ENCODE results near the gene HIBCH.
"Not testable (repeated sequence)": the region's sequence is repeated elsewhere in the genome, so short reads cannot be mapped to it uniquely, and the experiment has no call there.

HIBCH gene

DNA sequence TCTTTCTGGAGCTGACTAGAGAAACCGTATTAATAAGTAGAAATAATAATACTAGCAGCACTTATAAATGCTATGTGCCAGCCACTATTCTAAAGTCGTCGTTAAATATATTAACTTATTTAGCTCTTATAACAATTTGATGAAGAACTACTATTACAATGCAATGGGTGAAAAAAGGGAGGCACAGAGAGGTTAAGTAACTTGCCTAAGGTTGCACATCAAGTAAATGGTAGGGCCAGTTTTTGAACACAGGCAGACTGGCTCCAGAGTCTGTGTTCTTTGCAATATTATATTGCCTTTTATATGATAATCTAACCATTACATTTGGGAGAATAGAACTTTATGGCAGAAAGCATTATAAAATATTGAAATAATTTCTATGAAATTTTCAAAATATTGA, 41.3 kb upstream of the HIBCH start:
- no peak overlapping the region for H3K4me2 ChIP-seq (ENCODE audit: low read length)
- H3K9me3 ChIP-seq (ENCODE audit: low read length), result no peaks in the 10 kb centered on the region
- no peak overlapping the region for H3K9ac ChIP-seq (ENCODE audit: low read length)
- H3K27me3 ChIP-seq (ENCODE audit: insufficient read depth, low read length), result no peaks in the 10 kb centered on the region
- no peak overlapping the region for H3K4me3 ChIP-seq (ENCODE audit: low read depth, low read length, poor library complexity, severe bottlenecking)
- H4K20me1 ChIP-seq (ENCODE audit: insufficient read depth, low read length), result no peaks in the 10 kb centered on the region
- no peaks in the 10 kb centered on the region for H3K79me2 ChIP-seq (ENCODE audit: insufficient read depth, low read length)
- H3K27ac ChIP-seq (ENCODE audit: low read depth, low read length, poor library complexity, severe bottlenecking), result no peak overlapping the region
- no peaks in the 10 kb centered on the region for H3K4me1 ChIP-seq (ENCODE audit: insufficient read depth, low read length, severe bottlenecking)
- no peaks in the 10 kb centered on the region for H3F3A ChIP-seq (ENCODE audit: insufficient read depth, low read length)
- H3K36me3 ChIP-seq (ENCODE audit: insufficient read depth, low read length), result no peaks in the 10 kb centered on the region
- TF ChIP-seq CTCF (IDR thresholded peaks at IDR 0.05; ENCODE audit: low read length) (no peak), EZH2 (IDR thresholded peaks at IDR 0.05; ENCODE audit: borderline replicate concordance, low read length) (no peak)
- H2AFZ ChIP-seq (ENCODE audit: low read length), result no peak overlapping the region
- no peaks in the 10 kb centered on the region for H3K9me2 ChIP-seq (ENCODE audit: low read depth, low read length)

- Histone ChIP-seq H4K20me1 (ENCODE audit: insufficient read depth, low read length) (no peaks in the 10 kb centered on the region), H3F3A (ENCODE audit: insufficient read depth, low read length) (no peaks in the 10 kb centered on the region), H3K9ac (ENCODE audit: low read length) (no peak overlapping the region), H3K79me2 (ENCODE audit: insufficient read depth, low read length) (no peaks in the 10 kb centered on the region), H3K27me3 (ENCODE audit: insufficient read depth, low read length) (no peaks in the 10 kb centered on the region), H3K27ac (ENCODE audit: low read depth, low read length, poor library complexity, severe bottlenecking) (no peak overlapping the region), H2AFZ (ENCODE audit: low read length) (no peak overlapping the region), H3K9me2 (ENCODE audit: low read depth, low read length) (no peaks in the 10 kb centered on the region), H3K9me3 (ENCODE audit: low read length) (no peaks in the 10 kb centered on the region), H3K4me1 (ENCODE audit: insufficient read depth, low read length, severe bottlenecking) (no peaks in the 10 kb centered on the region), H3K36me3 (ENCODE audit: insufficient read depth, low read length) (no peaks in the 10 kb centered on the region), H3K4me3 (ENCODE audit: low read depth, low read length, poor library complexity, severe bottlenecking) (no peak overlapping the region), H3K4me2 (ENCODE audit: low read length) (no peak overlapping the region)
- TF ChIP-seq CTCF (IDR thresholded peaks at IDR 0.05; ENCODE audit: low read length), result no peak
- no peak for TF ChIP-seq EZH2 (IDR thresholded peaks at IDR 0.05; ENCODE audit: borderline replicate concordance, low read length)
These were observed 40.9 kb upstream of the HIBCH start for GRCh38 chr2:190360561-190360960.

DNA sequence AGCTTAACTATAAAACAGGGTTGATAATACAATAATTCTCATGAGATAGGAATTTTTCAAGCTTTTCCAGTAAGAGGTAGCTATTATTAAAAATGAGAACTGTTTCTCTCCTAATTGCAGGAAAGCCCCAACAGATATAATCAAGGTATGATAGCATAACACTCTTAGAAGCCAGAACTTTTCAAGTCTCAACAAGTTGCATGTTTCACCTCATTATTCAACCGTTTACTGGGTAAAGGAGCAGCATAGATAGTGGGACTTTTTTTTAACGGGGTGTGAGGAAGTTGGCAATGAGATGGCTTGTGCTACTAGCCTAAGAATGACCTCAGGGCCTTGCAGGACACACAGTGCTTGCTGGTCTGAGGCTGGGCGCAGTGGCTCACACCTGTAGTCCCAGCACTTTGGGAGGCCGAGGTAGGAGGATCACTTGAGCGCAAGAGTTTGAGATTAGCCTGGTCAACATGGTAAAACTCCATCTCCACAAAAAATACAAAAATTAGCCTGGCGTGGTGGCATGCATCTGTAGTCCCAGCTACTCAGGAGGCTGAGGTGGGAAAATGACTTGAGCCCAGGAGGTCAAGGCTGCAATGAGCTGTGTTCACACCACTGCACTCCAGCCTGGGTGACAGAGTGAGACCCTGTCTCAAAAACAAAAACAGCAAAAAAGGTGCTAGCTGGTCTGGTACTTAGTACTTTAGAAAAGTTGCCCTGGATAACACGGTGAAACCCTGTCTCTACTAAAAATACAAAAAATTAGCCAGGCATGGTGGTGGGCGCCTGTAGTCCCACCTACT, 39.2 kb upstream of the HIBCH start:
- H3K27ac ChIP-seq (ENCODE audit: low read depth, low read length, poor library complexity, severe bottlenecking); H3K4me1 ChIP-seq (ENCODE audit: insufficient read depth, low read length, severe bottlenecking); H3K9ac ChIP-seq (ENCODE audit: low read length): not testable (repeated sequence)

DNA sequence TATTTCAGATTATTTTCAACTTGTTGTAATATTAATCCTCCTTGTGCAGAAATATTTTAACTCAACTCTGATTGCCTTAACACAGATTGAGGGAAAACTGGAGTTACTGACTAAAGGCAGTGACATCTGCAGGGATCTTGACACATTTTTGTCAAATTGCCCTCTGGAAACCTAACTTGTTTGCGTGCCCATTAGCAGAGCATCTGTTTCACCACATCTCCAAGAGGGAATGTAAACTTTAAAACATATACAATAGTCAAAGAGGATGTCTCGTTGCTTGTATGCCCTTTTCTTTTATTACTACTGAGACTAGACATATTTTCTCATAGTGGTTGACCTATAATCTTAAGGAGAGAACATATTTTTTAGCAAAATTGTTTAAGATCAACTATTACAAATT, 38.0 kb upstream of the HIBCH start:
- Histone ChIP-seq H3K27me3 (ENCODE audit: insufficient read depth, low read length) (no peaks in the 10 kb centered on the region), H3K9me2 (ENCODE audit: low read depth, low read length) (no peaks in the 10 kb centered on the region), H3K36me3 (ENCODE audit: insufficient read depth, low read length) (no peaks in the 10 kb centered on the region), H4K20me1 (ENCODE audit: insufficient read depth, low read length) (no peaks in the 10 kb centered on the region), H3K9me3 (ENCODE audit: low read length) (no peaks in the 10 kb centered on the region), H3K4me3 (ENCODE audit: low read depth, low read length, poor library complexity, severe bottlenecking) (no peak overlapping the region), H3K27ac (ENCODE audit: low read depth, low read length, poor library complexity, severe bottlenecking) (no peak overlapping the region), H3F3A (ENCODE audit: insufficient read depth, low read length) (no peaks in the 10 kb centered on the region), H3K9ac (ENCODE audit: low read length) (no peak overlapping the region), H3K4me2 (ENCODE audit: low read length) (no peak overlapping the region), H3K4me1 (ENCODE audit: insufficient read depth, low read length, severe bottlenecking) (no peaks in the 10 kb centered on the region), H3K79me2 (ENCODE audit: insufficient read depth, low read length) (no peaks in the 10 kb centered on the region), H2AFZ (ENCODE audit: low read length) (no peak overlapping the region)
- TF ChIP-seq EZH2 (IDR thresholded peaks at IDR 0.05; ENCODE audit: borderline replicate concordance, low read length), result no peak
- TF ChIP-seq CTCF (IDR thresholded peaks at IDR 0.05; ENCODE audit: low read length), result no peak

More for the DNA sequence above, 39.2 kb upstream of the HIBCH start:
- not testable (repeated sequence) for H3K79me2 ChIP-seq (ENCODE audit: insufficient read depth, low read length); H3K4me3 ChIP-seq (ENCODE audit: low read depth, low read length, poor library complexity, severe bottlenecking); H3F3A ChIP-seq (ENCODE audit: insufficient read depth, low read length); H3K9me2 ChIP-seq (ENCODE audit: low read depth, low read length); H3K27me3 ChIP-seq (ENCODE audit: insufficient read depth, low read length); H3K4me2 ChIP-seq (ENCODE audit: low read length); H3K36me3 ChIP-seq (ENCODE audit: insufficient read depth, low read length); H2AFZ ChIP-seq (ENCODE audit: low read length); H4K20me1 ChIP-seq (ENCODE audit: insufficient read depth, low read length); H3K9me3 ChIP-seq (ENCODE audit: low read length)
